Stimulated activated CD4-positive, alpha-beta T cell treated with anti-CD3 and anti-CD28 coated beads, TNF-alpha, amount 100 ng/mL, for 1 hour (primary cell): ENCODE measurements around the gene TRAPPC2L.
"Not testable (repeated sequence)": the region's sequence is repeated elsewhere in the genome, so short reads cannot be mapped to it uniquely, and the experiment has no call there.

Experiments used
- DNase-seq, 3 donors: peaks; one replicate each; pipeline ENCODE4 v3.0.0-alpha.2; 2020; ENCODE audit warnings: low read depth in 3 of 3, low spot score in 1 of 3

Gene TRAPPC2L

DNA sequence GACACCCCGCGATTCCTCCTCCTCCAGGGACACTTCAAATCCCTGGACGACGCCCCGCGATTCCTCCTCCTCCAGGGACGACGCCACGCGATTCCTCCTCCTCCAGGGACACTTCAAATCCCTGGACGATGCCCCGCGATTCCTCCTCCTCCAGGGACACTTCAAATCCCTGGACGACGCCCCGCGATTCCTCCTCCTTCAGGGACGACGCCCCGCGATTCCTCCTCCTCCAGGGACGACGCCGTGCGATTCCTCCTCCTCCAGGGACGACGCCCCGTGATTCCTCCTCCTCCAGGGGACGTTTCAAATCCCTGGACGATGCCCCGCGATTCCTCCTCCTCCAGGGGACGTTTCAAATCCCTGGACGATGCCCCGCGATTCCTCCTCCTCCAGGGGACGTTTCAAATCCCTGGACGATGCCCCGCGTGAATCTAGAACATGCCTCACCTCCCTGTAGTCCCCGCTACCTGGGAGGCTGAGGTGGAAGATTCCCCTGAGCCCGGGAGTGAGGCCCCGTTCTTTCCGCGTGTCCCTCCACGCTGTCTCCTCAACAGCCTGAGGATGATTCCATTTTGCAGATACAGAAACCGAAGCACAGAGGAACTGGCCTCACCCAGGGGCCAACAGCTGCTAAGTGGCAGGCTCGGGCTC, 32.9 kb downstream of the TRAPPC2L start:
- DNase-seq: not testable (repeated sequence)

DNA sequence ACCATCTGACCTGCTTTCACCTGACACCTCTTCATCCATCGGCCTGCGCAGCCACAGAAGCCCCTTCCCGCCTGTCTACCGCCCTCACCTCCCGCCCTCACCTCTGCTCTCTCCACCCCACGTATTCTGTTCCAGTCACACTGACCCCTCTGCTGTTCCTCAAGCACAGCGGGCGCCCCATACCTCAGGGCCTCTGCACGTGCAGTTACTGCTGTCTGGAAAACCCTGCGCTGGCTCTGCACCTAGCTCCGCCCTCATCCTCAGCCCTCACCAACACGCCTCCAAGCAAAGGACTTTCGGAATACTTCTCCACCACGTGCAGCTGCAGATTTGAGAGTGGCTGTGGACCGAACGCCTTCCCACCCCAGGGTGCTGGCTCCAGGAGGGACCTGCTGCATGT, 34.2 kb downstream of the TRAPPC2L start:
- no peak for DNase-seq

DNA sequence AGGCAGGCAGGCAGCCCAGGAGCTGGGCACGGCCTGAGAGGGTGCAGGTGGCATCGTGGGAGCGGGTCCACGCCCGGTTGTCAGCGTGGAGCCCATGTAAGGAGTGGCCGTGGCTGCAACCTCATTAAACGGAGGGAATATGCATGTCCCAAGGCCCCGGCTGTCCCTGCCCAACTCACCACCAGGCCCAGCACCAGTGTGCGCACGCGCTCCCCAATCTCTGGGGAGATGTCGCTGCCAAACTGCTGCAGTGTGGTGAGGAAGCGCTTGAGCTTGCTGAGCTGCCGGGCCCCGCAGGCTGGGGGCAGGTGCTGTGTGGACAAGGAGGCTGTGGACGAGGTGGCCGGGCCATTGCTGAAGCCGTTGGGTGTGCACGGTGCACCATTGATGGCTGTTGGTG, 35.1 kb downstream of the TRAPPC2L start:
- no peak for DNase-seq

DNA sequence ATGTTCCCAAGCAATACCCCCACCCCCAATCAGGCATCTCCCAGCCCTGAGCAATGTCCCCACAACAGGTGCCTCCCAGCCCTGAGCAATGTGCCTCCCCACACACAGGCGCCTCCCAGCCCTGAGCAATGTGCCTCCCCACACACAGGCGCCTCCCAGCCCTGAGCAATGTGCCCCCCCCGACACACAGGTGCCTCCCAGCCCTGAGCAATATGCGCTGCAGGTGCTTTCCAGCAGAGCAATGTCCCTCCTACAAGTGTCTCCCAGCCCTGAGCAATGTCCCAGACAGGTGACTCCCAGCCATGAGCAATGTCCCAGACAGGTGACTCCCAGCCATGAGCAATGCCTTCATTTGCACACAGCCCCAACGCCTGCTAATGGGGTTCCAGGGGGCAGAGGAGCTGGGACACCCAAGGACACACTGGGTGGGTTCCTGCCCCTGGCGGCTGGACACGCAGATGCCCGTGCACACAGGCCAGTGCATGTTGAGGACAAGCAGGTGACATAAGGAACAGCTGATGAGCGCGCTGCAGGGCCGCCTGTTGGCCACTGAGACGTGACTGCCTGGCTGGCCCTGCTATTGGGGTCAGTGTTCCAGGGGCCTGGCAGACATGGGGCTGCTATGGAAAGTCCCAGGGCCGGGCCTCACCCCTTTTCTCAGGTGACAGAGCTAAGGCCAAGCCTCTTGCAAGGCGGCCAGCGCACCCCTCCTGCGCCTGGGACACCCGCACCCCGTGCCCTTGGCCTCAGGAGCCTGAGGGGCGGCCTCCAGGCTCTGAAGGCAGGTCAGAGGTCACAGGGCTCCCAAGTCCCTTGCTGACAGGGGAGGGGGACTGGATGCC, 36.4 kb downstream of the TRAPPC2L start:
- DNase-seq: no peak

DNA sequence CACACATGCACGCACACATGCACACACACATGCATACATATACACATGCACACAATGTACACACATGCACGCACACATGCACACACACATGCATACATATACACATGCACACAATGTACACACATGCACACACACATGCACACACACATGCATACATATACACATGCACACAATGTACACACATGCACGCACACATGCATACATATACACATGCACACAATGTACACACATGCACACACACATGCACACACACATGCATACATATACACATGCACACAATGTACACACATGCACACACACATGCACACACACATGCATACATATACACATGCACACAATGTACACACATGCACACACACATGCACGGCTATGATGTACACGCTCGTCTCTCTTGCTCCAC, 37.3 kb downstream of the TRAPPC2L start:
- not testable (repeated sequence) for DNase-seq

DNA sequence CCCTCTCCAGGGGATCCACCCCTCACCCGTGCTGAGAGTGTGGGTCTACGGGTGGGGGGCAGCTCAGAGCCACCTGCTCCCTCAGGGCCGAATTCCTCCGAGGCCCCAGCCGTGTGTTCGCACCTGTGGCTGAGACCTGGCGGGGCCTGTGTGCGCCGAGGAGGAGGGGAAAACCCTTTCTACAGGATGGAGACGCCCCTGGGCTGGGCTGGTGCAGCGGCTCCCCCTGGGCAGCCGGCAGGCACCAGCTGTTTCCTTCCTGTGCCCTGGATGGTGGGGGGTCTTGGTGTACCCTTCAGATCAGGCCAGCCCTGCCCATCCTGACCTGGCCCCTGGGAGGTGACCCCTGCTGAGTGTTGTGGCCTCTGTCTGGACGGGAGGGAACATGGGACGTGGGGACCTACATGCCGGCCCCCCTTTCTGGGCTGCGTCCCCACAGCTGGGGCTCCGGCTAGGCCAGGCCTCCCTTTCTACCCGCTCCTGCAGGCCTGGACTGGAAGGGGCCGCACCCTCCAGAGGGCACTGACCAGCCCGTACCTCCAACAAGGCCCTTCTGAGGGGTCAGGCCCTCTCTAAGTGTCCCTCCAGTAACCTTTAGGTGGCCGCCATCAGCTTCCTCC, 37.9 kb downstream of the TRAPPC2L start:
- no peak for DNase-seq

DNA sequence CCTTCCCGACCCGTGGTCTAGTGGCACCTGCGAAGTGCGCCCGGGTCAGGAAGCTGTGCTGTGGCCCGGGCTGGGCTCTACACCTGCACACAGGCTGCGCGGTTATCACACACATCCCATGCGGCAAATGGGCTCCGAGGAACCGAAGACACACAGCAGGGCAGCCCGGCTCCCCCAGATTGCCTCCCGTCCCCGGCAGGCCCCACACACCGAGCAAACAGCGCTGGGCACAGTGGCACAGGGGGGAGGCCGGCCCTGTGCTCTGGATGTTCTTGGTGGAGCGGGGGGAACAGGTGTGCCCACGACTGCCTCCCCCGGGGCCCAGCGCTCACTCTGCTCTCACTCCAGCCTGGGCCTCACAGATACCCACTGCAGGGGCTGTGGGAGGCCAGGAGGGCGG, 38.4 kb downstream of the TRAPPC2L start:
- DNase-seq: no peak

DNA sequence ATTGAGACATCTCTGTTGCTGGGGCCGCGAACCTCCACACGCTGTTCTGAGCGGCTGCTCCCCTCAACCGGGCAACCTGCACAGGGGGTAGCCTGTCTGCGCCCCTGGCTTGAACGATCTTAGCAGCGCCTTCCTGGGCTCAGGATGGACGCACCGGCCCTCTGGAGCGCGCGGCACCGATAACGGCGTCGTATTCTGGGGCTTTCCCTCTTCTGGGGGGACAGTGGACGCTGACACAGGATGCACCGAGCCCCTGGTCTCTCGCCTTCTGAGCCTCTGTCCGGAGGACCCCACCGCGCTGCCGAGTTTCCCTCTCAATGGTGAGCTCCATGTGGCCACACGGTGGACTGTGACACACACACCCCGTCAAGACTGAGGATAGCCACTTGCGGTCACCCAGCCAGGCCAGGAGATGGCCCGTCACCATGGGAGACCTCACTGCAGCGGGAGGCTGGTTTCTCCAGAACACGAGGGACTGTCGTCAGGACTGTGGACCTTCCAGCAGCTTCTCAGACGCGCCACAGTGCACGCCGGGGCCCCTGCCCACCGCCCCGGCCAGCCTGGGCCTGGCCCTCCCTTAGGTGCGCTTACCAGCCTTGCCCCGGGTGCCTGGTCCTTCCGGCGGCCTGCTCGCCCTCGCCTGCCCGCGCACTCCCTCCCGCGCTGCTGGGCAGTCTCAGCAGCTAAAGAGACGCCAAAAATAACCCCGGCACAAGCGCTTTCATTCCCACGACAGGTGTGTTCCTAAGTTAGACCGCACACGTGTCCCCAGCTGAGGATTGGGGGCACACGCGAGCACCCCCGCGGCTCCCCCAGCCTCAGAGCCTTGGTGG, 39.5 kb downstream of the TRAPPC2L start:
- no peak for DNase-seq

DNA sequence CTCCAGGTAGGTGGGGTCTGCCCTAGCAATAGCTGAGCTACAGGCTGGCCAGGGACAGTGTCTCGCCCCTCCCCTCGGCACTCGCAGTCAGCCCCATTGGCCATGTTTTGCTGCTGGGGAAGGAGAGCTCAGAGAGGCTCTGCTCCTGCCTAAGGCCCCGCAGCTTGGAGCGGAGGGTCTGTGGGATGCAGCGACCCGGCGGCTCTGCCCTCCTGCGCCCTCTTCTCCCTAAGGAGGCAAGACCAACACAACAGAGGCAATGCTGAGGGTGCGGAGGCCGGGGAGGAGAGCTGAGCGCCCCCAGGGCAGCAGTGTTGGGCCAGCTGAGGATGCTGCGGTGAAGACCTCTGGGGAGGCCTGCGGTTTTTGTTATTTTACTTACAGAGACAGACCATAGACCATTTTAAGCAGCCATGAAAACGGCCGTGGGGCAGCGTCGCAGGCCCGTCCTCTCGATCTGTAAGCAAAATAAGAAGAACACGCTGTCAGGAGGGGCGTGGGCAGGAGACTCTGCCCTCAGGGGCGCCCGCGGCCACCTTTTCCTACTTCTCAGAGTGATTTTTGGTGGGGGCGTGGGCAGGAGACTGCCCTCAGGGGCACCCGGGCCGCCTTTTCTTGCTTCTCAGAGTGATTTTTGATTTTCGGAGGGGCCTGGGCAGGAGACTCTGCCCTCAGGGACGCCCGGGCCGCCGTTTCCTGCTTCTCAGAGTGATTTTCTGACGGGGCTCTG, 40.9 kb downstream of the TRAPPC2L start:
- DNase-seq: no peak

DNA sequence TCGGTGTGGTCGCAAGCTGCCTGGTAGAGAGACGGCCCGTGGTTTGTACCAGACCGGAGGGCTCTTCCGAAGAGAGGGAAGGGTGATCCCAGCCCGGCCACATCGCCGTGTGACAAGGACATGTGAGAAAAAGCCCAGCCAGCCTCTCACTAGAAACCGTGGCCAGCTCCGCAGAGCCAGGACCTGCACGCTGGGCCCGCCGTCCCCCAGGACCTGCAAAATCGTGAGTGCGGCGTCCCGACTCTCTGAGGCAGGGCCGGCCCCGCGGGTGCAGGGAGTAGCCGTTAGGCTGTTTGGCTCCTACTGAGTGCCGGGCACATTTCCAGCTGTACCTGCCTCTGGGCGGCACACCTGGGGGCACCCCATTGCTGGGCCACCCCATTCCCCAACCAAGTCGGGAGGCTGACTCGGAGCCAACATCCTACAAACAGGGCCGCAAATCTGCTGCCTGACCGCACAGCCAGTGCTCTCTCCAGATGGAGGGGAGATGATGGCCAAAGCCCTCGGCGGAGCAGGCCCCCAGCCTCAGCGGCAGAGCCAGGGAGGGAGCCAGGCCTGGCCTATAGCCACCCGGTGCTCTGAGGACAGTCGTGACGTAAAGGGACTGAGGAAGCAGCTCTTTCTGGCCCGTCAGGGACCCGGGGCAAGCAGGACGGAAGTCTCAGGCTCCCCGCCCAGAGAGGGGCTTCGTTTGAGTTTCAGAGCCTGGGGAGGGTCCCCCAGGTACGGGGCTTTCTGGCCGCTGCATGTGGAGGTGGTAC, 43.2 kb downstream of the TRAPPC2L start:
- DNase-seq: no peak

DNA sequence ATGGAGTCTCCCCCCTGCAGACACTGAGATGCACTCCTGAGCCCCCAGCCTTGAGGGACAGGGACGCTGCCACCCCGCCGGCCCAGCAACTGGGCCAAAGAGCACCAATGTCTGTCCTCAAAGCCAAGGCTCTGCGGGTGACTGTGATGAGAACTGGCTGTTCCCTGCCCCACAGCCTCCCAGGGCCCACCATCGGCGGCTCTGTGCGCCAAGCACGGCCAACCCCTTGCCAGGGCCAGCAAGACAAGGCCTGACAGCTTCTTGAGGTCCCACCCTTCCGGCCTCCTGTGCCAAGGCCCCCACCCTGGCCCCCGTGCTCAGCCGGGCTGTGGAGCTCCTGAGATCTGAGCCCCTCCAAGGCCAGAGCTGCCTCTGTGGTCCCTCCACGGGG, 43.7 kb downstream of the TRAPPC2L start:
- DNase-seq: no peak

DNA sequence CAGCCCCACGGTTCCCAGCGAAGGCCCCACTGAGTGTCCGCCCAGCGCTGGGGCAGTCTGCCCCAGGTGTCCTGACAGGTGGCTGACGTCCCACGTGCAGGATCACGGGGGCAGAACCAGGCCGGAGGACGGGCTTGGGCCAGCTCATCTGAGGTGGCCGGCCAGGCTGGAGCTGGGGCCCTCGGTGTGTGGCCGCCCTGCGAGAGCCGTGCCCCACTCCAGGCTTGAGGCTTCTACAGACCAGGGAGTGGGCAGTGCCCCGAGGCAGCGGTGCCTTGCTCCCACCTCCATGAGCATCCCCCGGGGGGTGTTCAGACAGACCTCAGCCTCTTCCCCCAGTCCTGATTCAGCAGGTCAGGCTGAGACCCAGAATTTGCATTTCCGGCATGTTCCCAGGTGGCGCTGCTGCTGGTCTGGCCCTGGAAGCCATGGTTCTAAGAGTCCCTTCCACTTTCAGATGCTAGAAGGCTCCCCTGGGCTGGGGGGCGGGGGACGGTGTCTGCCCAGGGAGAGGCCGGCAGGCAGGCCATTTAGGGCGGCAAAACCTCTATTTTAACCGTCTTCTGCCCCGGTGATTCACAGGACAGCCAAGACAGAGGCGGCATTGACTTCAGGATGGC, 44.9 kb downstream of the TRAPPC2L start:
- DNase-seq: no peak

DNA sequence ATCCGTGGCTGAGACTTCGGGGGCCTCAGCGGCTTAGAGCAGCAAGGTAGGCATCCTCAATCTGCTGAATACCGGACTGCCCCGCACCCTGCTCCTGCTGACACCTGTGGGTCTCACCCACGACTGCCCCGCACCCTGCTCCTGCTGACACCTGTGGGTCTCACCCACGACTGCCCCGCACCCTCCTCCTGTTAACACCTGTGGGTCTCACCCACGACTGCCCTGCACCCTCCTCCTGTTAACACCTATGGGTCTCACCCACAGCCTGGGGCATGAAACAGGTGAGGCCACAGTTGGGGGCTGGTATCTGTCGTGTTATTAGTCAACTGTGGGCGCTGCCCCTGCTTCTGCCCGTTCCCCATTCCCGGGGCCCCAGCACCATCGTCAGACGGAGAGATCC, 45.8 kb downstream of the TRAPPC2L start:
- DNase-seq: no peak

DNA sequence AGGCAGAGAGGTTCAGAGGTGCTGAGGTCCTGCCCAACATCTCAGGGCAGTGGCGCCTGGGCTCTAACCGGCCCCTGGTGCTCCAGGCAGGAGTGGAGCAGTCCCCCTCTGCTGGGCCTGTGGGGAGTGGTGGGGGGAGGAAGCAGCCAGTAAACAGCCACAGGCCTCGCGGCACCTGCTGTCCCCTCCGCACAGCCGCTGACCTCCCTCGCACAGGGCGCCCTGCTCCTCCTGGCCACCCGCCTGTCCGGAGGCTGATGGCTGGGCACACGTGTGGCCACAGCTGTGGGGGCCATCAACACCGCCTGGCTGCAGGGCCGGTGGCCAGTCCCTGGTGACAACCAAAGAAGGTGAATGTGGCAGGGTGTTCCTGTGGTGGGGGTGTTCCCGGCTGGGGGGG, 46.3 kb downstream of the TRAPPC2L start:
- no peak for DNase-seq

DNA sequence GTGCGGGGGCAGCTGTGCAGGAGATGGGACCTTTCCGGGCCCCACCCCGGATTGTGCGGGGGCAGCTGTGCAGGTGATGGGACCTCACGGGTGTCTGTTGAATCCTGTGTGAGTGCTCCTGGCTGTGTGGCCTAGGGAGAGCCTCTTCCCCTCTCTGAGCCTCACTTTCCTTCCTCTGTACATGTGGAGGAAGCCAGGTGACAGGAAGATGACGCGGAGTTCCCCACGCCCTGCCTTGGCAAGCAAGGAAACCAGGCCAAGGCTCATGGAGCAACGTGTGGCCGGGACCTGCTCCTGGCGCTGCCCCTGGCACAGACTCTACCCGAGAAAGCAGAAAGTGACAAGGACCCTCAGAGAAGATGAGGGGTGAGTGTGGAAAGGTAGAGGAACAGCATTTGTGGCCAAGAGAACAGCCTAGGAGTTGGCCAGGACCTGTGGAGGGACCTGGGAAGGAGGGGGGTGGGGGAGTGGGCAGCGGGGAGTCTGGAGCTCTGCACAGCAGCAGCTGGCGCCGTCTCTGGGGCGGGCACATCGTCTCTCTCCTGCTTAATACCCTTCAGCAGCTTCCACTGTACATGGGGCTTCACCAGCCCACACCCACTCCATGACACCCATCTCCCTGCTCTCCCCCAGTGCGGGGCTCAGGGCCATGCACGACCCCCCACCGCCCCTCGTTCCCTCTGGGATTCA, 47.9 kb downstream of the TRAPPC2L start:
- DNase-seq: no peak

DNA sequence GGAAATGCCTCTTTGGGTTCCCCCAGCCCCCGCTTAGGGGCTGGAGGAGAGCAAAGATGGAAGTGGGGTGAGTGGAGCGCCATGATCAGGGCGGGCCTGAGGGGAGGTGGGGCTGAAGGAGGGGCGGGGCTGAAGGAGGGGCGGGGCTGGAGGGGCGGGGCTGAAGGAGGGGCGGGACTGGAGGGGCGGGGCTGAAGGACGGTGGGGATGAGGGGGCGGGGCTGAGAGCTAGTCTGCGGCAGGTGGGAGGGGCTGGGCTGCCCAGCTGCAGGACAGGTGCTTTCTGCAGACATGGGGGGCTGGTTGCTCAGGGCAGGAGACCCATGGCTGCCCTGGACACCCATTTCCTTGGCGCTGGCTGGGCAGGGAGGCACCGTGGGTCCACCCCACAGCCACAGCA, 48.6 kb downstream of the TRAPPC2L start:
- DNase-seq: no peak

DNA sequence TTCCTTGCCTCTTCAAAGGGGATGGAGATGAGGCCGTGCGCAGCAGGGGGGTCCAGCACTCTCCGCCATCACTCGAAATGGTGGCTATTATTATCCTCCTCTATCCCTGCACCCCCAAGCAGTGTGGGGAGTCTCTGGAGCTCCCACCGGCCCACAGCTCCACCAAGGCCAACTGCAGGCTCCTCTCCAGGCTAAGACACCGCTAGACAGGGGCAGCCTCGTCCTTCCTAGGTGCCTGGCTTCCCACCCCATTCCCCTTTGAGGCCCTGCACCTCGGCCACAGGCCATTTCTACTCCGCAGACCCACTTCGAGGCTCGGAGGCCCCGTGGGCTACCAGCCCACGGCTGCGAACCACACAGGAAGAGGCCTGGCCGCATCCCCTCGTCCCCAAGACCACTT, 49.1 kb downstream of the TRAPPC2L start:
- DNase-seq: no peak

DNA sequence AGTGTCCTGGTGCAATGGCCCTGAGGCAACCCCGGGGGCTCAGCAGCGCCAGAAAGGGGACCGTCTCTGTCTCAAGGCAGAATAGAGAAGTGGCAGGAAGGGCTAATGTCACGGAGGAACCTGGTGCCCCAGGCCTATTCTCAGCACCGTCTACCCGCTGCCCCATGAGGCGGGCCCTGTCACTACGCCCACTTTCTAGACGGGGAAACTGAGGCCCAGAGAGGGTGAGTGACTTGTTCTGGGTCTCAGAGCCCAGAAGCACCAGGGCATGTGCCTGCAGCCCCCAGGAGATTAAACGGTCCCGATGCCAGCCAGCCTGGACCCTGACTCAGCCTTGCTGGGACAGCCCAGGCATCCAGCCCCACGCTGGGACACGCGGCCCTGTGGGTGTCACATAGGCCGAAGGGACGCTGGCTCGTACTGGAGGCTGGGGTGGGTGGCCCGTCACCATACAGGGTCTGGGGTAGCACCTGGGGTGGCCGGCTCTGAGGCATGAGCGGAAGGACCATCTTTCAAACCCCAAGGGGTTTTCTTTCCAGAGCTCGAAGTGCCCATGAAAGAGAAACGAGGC, 49.7 kb downstream of the TRAPPC2L start:
- DNase-seq: no peak

DNA sequence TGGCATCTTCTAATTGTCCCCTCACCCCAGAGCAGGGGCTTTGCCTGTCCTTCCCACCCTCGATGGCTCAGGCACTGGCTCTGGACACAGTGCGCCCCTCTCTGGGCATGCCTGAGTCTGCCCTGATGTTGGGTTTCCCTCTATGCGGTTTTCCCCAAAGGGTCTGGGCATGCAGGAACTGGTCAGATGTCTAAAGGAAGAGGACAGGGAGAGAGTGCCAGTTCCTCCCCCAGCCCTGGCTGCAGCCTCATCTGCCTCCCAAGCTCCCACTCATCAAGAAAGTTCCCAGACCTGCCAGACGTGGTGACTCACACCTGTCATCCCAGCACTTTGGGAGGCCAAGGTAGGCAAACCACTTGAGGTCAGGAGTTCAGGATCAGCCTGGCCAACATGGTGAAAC, 50.8 kb downstream of the TRAPPC2L start:
- no peak for DNase-seq
